HG03442 (cell line): Measurements from ENCODE around the gene ABRACL.
"Not testable (repeated sequence)": the region's sequence is repeated elsewhere in the genome, so short reads cannot be mapped to it uniquely, and the experiment has no call there.

ENCODE experiments used
- ATAC-seq: cut with Tn5 transposase; IDR thresholded peaks from one replicate; pipeline ENCODE4 v1.9.1; 2021; ENCODE audit warnings: mild to moderate bottlenecking, moderate library complexity; ENCODE audit not compliant: unreplicated experiment

The ABRACL gene, protein sequence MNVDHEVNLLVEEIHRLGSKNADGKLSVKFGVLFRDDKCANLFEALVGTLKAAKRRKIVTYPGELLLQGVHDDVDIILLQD

DNA sequence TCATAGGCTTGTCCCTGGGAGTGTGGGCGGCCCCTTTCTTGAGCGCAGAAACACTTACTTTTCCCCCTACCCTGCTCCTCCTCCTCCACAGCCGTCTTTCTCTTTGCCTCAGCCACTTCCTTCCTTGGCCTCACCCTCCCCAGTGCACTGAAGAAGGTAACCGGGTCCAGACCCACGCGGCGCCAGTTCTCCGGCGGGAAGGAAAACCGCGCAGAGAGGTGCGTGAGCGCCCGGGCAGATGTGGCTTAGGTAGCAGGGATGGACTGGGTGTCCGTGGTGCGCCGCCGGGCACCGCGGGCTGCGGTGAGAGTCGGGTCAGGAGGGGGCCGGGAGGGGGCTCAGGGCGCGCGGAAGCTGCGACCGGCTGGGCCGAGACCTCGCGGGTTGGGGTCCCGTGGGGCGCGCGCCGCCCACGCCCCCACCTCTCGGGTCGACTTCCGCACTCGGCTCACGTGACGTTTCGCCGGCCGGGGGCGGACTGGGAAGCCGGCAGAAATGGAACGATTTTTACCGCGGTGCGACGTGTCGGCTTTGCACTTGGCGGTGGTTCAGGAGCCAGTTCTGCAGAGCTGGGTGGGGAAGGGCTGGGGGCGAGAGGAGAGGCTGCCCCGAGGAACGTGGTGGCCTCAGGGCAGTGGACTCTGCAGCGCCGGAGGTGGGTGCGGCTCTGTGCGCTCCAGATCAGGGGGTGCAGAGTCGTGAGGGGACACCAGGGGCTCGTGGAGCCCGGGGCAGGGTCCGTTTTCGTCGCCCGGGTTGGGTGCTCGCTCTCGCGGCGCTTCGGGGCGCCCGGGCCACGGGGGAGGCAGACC lies at the start of gene ABRACL:
ABRACL (plus strand) TSS at position 88 of the 812 bp plus-strand sequence. CDS start 5,416 bp downstream, outside the sequence.
- ATAC-seq = peak; percentile 61

DNA sequence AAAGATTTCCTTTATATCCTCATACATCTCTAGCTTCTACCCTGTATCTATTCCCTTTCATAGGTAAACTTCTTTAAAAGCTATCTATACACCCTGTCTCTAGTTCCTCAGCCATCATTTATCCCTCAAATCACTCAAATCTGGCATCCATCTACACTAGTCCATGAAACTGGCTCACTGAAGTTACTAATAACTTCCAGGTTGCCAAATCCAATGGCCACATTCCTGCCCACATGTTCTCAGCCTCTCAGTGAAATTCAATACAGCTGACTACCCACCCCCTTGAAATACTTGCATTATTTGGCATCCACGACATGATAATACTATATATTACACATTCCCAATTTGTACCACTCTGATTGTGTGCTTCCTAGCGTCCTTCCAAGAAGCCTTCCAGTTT lies 49.2 kb upstream of the ABRACL start:
- ATAC-seq = no peak

DNA sequence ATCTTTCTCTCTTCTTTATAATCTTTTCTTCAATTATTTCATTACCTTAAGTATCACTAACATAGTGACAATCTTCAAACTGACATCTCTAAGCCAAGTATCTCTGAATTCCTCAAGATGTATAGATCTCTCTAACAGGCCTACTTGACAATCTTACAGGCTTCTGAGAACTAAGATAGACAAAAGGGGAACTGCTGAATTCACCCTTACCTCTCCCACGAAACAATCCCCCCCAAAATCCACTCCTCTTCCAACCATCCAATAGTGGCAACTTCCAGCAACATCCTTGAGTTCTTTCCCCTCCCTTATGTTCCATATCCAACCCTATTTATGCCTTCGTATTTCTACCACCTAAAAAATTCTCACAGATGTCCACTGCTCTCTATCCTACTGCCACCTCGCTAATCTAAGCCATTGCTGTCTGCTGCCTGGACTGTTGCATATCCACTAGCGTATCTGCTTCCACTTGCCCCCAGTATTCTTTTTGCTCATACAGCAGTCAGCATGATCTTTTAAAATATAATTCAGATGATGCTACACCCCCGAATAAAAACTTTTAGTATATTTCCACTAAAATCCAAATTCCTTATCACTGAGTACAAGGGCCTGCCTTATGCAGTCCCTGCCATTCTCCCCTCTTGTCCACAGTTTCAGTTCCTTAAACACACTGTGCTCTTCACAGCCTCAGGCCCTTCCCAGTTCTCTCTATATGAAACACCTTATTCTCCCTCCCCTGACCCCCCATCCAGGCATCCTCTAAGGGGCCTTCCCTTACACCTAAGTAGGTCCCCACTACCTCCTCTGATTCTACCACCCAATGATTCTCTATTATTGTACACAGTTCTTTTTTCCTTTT lies 48.5 kb upstream of the ABRACL start:
- peak; percentile 40 for ATAC-seq

DNA sequence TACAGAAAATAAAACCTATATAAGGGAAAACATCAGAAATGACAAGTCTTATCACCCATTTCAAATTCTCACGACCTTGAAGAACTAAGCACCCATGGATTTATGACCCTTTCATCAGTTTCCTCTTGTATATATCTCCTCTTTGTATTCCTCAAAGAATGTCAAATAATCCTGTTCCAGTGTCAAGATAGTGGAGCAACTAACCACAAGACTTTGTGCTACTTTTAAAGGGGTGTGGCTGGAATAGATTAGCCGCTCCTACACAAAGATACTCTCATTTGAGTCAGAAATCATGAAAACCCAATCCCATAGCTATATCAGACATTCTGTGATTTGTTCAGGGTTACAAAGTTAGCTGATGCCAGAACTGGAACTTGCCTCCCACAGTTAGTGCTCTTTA lies 47.1 kb upstream of the ABRACL start:
- ATAC-seq = no peak

DNA sequence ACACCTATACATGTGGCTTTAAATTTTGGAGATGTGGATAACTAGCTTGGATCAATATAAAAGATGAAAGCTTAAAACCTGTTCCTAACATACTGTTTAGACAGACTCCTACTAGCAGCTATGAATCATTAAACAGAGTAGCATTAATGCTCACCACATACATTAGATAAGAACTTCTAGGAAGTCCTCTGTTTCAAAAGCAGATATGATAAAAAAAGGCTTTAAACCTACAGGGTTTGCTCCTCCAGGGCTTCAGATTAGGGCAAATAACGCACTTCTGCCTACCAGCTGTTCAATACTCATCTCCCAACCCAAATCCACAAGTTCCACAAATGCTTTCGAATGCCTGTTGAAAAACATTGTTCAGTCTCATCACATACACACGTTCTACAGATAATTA lies 42.0 kb upstream of the ABRACL start:
- ATAC-seq = no peak

DNA sequence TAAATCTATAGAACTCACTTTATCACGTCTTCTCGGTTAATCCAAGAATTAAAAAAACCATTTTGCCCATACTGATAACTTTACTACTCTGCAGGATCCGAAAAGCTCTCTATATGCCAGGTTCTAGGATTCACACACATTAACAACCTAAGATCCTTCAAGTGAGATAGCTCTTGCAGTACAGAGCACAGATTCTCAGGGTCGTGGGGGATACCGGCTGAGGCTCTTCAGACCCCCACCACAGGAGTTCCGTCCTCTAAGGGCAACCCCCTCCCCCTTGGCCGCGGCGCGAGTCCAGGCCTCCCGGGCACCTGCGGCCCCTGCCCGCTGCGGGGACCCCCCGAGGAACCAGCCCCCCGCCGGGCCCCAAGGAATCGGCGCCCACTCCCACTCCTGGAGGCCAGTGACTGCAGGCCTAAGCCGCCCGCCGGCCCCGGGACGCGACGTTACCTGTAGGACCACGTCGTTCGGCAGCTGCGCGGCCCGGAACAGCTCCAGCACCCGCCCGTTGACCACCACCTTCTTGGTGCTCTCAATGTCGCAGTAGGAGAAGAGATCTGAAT lies 41.4 kb upstream of the ABRACL start:
- peak; percentile 4 for ATAC-seq

DNA sequence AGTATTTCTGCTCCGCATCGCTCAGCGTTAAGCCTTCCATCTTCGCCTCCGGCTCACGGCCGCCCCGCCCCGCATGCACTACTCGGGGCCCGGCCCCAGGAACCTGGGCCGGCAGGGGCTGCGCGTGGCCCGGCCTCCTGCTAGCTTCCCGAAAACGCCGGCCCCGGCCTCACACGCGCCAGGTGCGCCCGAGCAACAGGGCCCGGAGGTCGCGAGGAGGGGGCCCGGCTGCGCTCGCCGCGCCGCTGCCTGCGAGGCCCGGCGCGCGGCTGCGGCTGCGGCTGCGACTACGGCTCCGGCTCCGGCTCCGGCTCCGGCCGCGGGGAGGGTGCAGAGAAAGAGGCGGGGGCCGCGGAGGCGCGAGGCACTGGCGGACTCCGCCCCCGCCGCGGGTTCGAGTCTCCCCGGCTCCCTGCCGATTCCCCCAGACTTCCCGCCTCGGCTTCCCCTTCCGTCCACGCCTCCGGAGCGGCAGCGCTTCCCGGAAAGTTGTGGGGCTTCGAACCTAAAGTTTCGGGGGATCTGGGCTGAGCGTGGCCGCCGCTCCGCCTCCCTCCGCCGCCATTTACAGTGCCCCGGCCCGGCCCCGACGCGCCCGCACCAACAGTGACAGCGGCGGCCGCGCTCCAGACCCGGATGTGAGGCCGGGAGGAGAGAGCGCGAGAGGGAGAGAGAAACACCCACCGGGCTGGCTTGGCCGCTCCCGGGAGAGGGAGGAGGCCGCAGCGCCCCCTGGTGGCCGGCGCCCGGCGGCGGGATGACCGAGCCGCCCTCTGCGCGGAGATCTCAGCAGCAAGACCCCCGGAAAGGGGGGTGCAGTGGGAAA lies 40.7 kb upstream of the ABRACL start, which contains the start of gene REPS1:
REPS1 (minus strand) TSS at position 611 of the 826 bp plus-strand sequence; CDS start at position 40, 571 bp downstream.
- peak; percentile 90 for ATAC-seq

DNA sequence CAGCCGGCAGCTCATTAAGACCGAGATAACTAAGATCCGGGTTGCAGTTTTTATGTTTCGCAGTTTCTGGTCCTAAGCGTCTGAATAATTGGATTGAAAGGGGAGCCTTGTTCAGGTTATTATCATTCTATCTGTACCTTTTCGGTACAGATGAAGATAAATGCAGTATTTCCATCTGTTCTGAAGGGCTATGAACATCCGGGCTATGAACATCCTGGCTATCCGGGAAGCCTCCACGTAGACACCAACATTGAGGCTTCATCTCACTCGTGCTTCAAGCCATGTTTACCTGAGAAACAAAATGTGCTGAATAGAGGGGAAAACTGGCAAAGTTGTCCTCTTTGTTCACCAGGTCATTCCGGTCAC lies 40.1 kb upstream of the ABRACL start:
- peak; percentile 9 for ATAC-seq

DNA sequence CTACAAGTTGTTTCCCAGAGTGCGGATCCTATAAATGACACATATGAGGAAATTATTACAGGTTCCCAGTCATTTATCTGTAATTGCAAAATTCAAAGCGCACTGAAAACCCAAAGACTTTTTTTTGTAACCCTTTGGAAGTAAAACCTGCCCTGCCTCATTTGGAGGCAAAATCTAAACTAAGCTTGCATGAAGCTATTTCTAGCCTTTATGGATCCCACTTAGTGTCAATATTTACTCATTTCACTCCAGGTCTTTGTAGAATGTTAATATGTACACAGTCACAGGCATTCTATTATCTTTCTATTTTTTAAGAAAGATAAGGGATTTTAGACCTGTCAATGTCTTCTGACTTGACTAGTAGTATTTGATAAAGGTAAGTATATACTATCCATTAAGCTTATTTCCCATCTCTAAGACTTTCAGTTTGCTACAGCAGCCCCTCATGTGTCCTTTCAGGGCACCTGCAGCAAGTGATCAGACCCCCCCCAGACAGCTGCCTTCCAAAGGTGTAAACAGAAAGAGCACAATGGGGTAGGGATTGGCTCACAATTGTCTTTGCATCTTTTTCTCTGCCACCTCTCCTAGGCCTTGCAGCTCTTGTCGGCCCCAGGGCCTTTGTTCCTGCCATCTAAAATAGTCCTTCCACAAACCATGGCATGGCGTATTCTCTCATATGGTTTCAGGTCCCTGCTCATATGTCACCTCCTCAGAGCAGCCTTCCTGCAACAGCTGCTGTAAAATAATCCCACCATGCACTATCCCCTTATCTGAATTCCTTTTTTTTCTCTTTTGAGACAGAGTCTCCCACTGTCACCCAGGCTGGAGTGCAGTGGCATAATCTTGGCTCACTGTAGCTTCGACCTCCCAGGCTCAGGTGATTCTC lies 39.2 kb upstream of the ABRACL start:
- no peak for ATAC-seq

DNA sequence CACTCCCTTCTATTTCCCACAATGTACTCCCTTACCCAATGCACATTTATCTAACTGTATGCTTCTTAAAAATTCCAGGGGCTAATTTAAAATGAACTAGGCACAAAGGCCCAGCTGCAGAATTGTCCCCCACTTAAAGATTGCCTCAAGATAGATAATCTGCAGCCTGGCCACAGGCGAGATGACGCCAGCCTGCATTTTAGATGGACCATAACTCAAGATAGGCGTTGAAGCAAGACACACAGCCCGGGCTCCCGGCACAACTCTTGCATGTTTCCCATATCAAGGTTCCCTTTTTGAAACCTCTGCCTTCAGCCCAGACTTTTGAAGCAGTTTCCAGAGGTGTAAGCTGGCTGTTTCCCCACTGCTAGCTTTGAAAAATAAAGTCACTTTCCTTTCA lies 37.3 kb upstream of the ABRACL start:
- ATAC-seq = no peak

DNA sequence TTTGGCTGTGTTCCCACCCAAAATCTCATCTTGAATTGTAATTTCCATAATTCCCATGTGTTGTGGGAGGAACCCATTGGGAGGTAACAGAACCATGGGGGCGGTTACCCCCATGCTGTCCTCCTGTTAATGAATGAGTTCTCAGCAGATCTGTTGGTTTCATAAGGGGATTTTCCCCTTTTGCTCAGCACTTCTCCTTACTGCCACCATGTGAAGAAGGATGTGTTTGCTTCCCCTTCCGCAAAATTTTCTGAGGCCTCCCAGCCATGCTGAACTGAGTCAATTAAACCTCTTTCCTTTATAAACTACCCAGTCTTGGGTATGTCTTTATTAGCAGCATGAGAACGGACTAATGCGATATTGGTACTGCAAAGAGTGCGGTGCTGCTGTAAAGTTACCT lies 35.6 kb upstream of the ABRACL start:
- ATAC-seq = not testable (repeated sequence)

DNA sequence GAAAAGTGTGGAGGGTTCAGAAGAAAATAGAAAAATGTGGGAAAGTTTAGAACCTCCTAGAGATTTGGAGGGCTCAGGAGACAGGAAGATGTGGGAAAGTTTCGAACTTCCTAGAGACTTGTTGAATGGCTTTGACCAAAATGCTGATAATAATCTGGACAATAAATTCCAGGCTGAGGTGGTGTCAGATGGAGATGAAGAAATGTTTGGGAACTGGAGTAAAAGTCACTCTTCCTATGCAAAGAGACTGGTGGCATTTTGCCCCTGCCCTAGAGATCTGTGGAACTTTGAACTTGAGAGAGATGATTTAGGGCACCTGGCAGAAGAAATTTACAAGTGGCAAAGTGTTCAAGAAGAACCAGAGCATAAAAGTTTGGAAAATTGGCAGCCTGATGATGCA lies 35.1 kb upstream of the ABRACL start:
- ATAC-seq = not testable (repeated sequence)

DNA sequence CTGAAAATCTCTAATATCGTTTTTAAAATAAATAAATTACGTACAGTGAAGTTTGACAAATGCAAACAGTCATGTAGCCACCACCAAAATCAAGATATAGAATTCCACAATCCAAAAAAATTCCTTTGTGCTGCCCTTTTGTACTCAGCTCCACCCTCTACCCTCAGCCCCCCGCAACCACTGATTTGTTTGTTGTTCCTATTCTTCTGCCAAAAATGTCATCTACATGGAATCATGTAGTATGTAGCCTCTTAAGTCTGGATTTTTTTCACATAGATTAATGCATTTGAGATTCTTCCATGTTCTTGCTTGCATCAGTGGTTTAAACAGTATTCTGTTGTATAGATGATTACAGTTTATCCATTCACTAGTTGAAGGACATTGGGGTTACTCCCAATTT lies 32.0 kb upstream of the ABRACL start:
- ATAC-seq = no peak

DNA sequence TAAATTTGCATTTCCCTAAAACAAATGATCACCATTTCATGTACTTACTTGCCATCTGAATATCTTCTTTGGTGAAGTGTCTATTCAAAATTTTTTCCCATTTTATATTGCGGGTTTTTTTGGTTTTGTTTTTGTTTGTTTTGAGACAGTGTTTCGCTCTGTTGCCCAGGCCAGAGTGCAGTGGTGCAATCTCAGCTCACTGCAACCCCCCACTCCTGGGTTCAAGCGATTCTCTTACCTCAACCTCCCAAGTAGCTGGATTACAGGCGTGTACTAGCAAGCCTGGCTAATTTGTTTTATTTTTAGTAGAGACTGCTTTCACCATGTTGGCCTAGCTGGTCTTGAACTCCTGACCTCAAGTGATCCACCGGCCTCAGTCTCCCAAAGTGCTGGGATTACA lies 31.4 kb upstream of the ABRACL start:
- ATAC-seq = no peak

DNA sequence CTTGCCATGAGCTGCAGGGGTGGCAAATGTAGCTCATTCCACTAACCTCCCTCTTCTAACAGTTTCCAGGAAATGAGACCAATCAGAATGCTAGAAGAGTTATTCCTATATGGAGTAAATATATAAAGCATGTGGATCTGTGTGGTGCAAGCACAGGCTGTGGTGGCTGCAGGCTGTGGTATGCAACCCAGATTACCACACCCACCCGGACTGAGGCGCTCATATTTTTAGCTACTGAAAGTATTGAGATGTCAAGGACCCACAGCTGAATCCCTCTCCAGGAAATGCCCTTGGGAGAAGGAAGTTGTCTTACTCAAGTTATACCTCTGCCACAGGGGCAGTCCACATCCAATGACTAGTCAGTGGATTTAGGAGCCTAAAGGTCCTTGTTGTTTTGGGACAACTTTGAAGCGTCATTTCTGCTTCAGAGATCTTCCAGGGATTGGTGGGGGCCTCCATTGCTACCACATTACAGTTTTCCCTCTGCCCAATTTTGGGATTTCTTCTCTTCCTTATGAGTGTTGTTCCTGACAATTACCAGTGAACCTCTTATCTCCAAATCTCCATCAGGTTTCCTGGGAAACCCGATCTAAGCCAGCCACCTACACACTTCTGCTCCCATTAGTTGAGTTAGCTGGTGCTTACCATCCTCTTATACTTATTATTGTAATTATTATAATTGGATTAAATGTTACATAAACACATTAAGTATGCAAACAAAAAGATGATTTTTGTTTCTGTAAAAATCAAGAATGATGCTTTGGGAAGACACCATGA lies 28.4 kb upstream of the ABRACL start:
- ATAC-seq = no peak

DNA sequence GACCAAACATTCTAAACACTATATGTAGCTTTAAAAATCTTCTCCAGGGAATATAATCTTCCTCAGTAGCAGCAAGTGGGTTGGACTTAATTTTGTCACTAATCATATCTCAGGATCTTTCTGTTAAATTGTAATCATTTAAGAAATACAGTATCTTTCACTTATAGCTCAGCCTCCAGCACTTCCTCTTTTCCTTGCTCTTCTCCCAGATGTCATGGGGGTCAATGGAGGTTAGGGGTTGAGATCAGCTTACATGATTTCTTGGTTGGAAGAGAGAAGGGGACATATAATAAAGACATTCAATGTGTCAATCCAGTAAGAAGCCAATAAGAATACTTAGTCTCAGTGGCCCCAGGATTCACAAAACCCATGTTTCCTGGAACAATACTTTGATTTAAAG lies 24.8 kb upstream of the ABRACL start:
- no peak for ATAC-seq

DNA sequence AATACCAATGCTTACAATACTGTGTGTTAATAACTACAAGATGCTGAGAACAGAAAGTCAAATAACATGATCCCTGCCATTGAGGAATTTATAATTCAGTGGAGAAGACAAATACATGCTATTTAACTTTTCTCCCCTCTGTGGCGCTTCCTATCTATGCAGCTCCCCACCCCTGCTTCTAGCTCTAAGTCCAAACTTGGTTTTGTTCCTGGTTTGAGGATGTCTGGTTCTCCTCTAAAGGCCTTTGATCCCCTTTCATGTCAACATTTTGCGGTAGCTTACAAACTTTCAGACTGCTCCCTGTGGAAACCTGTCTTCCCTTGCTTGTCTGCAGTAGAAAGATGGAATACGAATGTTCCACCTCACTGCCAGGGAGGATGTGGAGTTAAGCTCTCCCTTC lies 22.1 kb upstream of the ABRACL start:
- ATAC-seq = no peak

DNA sequence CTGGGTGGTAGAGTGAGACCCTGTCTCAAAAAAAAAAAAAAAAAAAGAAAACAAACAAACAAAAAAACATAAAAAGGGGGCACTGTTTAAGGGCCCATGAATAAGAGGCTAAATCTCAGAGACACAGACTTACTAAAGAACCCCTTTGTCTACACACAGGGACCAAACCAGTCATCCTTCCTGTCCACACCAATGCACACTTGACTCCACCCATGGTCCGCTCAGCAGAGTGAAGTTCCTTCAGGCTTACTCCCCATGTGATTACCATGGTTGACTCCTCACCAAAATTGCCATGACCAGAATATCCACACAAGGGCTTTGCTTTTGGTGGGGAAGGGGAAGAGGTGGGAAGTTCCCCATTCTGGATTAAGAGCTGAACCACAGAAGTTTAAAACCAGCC lies 21.1 kb upstream of the ABRACL start:
- no peak for ATAC-seq

DNA sequence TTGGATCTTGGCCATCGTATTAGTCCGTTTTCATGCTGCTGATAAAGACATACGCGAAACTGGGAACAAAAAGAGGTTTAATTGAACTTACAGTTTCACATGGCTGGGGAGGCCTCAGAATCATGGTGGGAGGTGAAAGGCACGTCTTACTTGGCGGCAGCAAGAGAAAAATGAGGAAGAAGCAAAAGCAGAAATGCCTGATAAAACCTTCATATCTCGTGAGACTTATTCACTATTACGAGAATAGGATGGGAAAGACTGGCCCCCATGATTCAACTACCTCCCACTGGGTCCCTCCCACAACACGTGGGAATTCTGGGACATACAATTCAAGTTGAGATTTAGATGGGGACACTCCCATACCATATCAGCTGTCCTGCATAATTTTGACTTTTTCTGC lies 20.4 kb upstream of the ABRACL start:
- ATAC-seq = no peak
